Keratinocyte (primary cell): ENCODE data around the gene CALCB. TPM values are rescaled to one million over a fixed set of nuclear protein-coding genes. Genes with fewer than 3 reads are reported as not detected.

Source experiments
- DNase-seq: peaks from one replicate; pipeline ENCODE4 v3.0.0-alpha.2; 2011; ENCODE audit warnings: low read depth, missing footprints, low spot score
- FAIRE-seq: peaks from 2 replicates; lab custom pipeline; 2011; peaks lifted over from hg19 to GRCh38; lab: Jason Lieb, UNC
- H2AFZ ChIP-seq: 2 replicates; pipeline ENCODE4 v1.6.0; 2012; ENCODE audit warnings: low read length, control low read depth, inconsistent platforms; ENCODE audit not compliant: control insufficient read depth
- H3K27ac ChIP-seq: 2 replicates; pipeline ENCODE4 v1.5.1; 2011; ENCODE audit warnings: low read length; ENCODE audit not compliant: control insufficient read depth, insufficient read depth
- H3K27me3 ChIP-seq: 3 replicates; pipeline ENCODE4 v1.6.0; 2011; ENCODE audit warnings: low read length; ENCODE audit not compliant: control insufficient read depth, insufficient read depth; ENCODE audit errors: extremely low read depth
- H3K36me3 ChIP-seq, 2 experiments: 2 replicates in 1 of 2; 3 replicates in 1 of 2; pipeline ENCODE4 v1.5.1; 2011; ENCODE audit warnings: low read length in 2 of 2, mild to moderate bottlenecking in 1 of 2; ENCODE audit not compliant: control insufficient read depth in 2 of 2, insufficient read depth in 2 of 2; ENCODE audit errors: extremely low read depth in 1 of 2
- H3K4me1 ChIP-seq: 3 replicates; pipeline ENCODE4 v1.5.1; 2011; ENCODE audit warnings: low read length; ENCODE audit not compliant: control insufficient read depth, insufficient read depth; ENCODE audit errors: extremely low read depth
- H3K4me2 ChIP-seq: 3 replicates; pipeline ENCODE4 v1.6.0; 2011; ENCODE audit warnings: low read depth, low read length; ENCODE audit not compliant: control insufficient read depth, insufficient read depth; ENCODE audit errors: extremely low read depth
- H3K4me3 ChIP-seq, 3 experiments: fragments of 200-600 bp in 1 of 3; sonication (generic) in 1 of 3; 2 replicates in 2 of 3; 3 replicates in 1 of 3; pipeline ENCODE4 v1.5.1; 2011 to 2016; ENCODE audit warnings: low read length in 3 of 3, mild to moderate bottlenecking in 3 of 3, control low read depth in 2 of 3, inconsistent platforms in 1 of 3, low read depth in 1 of 3, mixed read lengths in 1 of 3, mixed run types in 1 of 3, moderate library complexity in 1 of 3; ENCODE audit not compliant: control insufficient read depth in 2 of 3, insufficient read depth in 2 of 3; ENCODE audit errors: extremely low read depth in 1 of 3
- H3K79me2 ChIP-seq: 2 replicates; pipeline ENCODE4 v1.6.0; 2012; ENCODE audit warnings: low read length; ENCODE audit not compliant: control insufficient read depth, insufficient read depth
- H3K9ac ChIP-seq: 3 replicates; pipeline ENCODE4 v1.6.0; 2011; ENCODE audit warnings: low read length; ENCODE audit not compliant: control insufficient read depth, insufficient read depth; ENCODE audit errors: extremely low read depth
- H3K9me1 ChIP-seq: 3 replicates; pipeline ENCODE4 v1.6.0; 2011; ENCODE audit warnings: low read length; ENCODE audit not compliant: control insufficient read depth, insufficient read depth; ENCODE audit errors: extremely low read depth
- H3K9me3 ChIP-seq: 2 replicates; pipeline ENCODE4 v1.5.1; 2012; ENCODE audit warnings: low read depth, low read length; ENCODE audit not compliant: control insufficient read depth
- H4K20me1 ChIP-seq: 3 replicates; pipeline ENCODE4 v1.6.0; 2011; ENCODE audit warnings: low read length; ENCODE audit not compliant: control insufficient read depth, insufficient read depth; ENCODE audit errors: extremely low read depth
- CTCF ChIP-seq, 3 experiments: IDR thresholded peaks in 1 of 3; conservative IDR thresholded peaks in 1 of 3; optimal IDR thresholded peaks in 1 of 3; 2 replicates in 2 of 3; 3 replicates in 1 of 3; pipeline versions ENCODE3 to v1.5.1; 2011; ENCODE audit warnings: low read length in 3 of 3, mild to moderate bottlenecking in 3 of 3, moderate library complexity in 2 of 3, control low read depth in 1 of 3, inconsistent platforms in 1 of 3; ENCODE audit not compliant: insufficient read depth in 2 of 3; ENCODE audit errors: extremely low read depth in 1 of 3
- EZH2 ChIP-seq: IDR thresholded peaks from one replicate; pipeline ENCODE4 v1.6.1; 2012; ENCODE audit warnings: inconsistent platforms, mild to moderate bottlenecking, low read length, moderate library complexity
- dilution Hi-C: fragments of 300-500 bp; cut with MboI; formaldehyde crosslinking; loops from one replicate; pipeline ENCODE4 v1.7.0; 2020; ENCODE audit warnings: low sequenced_read_pairs; ENCODE audit not compliant: extremely low pct_ligation_motif_present
- polyA minus RNA-seq, 3 experiments: library from RNA; depleted of rRNA, polyadenylated mRNA; stranded (reverse); fragments of >200 nt; gene quantifications; 1 replicate in 1 of 3; 2 replicates in 1 of 3; 3 replicates in 1 of 3; pipeline ENCODE4 v1.2.3, GENCODE V29; 2011
- polyA plus RNA-seq, 5 experiments: library from polyadenylated mRNA; depleted of rRNA in 3 of 5; stranded (reverse) in 3 of 5; stranded (forward) in 1 of 5; unstranded in 1 of 5; fragments of >200 nt; gene quantifications; 1 replicate in 1 of 5; 2 replicates in 3 of 5; 3 replicates in 1 of 5; pipeline versions ENCODE4 v1.2.1 to v1.2.3, GENCODE V29; 2011 to 2012; ENCODE audit warnings: missing spikeins in 2 of 5, low read depth in 1 of 5, low replicate concordance in 1 of 5

Gene CALCB
- polyA plus RNA-seq, result not detected in 3 replicates
- polyA plus RNA-seq (2011; ENCODE audit: low read depth), result not detected
- polyA plus RNA-seq (2011; cell fraction: cytosol; rRNA removed), result not detected in 2 replicates
- polyA plus RNA-seq (2011; cell fraction: nucleus; rRNA removed), result not detected in 2 replicates
- polyA plus RNA-seq (2012; ENCODE audit: low replicate concordance), result not detected in 2 replicates
- not detected in 3 replicates for polyA minus RNA-seq
- polyA minus RNA-seq (2011; cell fraction: cytosol; rRNA and poly(A)+ RNA removed), result not detected
- not detected in 2 replicates for polyA minus RNA-seq (2011; cell fraction: nucleus; rRNA and poly(A)+ RNA removed)

GRCh38 chr11:15073361-15074205 is at the start of gene CALCB:
CALCB (plus strand) TSS chr11:15073593; CDS start chr11:15074719, 1,126 bp downstream.
- H3K27me3 ChIP-seq, result peaks cover 31% of the 10 kb centered on the region
- H3K27ac ChIP-seq, result no peak within 1 kb of the TSS
- FAIRE-seq (no peak), DNase-seq (no peak)
- H3K79me2 ChIP-seq, result no peaks in the 10 kb centered on the region
- H3K4me3 ChIP-seq, result peak within 1 kb of the TSS in 1 of 3 experiments; percentile 44
- peaks cover 5% of the 10 kb centered on the region for H3K4me1 ChIP-seq
- dilution Hi-C loops, result no loop called here
- H3K36me3 ChIP-seq, result no peaks in the 10 kb centered on the region
- no peaks in the 10 kb centered on the region for H3K9me3 ChIP-seq
- TF ChIP-seq EZH2 (peak; percentile 74), CTCF (optimal IDR thresholded peaks at IDR 0.05 in 1 of 3, IDR thresholded peaks at IDR 0.05 in 1 of 3, conservative IDR thresholded peaks at IDR 0.05 in 1 of 3; ENCODE audit: extremely low read depth in 1 of 3, insufficient read depth in 2 of 3, low read length in 3 of 3) (no peak)
- no peak within 1 kb of the TSS for H3K9ac ChIP-seq
- no peaks in the 10 kb centered on the region for H3K9me1 ChIP-seq
- peak within 1 kb of the TSS; percentile 30 for H3K4me2 ChIP-seq
- peak within 1 kb of the TSS; percentile 32 for H2AFZ ChIP-seq
- no peaks in the 10 kb centered on the region for H4K20me1 ChIP-seq

DNA sequence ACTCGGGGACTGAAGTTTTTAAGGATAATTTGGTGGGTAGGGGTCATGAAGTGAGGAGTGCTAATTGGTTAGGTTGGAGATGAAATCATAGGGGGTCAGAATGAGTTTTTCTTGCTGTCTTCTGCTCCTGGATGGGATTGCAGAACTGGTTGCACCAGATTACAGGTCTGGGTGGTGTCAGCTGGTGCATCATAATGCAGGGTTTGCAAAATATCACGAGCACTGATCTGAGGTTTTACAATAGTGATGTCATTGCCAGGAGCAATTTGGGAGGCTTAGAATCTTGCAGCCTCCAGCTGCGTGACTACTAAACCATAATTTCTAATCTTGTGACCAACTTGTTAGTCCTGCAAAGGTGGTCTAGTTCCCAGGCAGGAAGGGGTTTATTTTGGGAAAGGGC is 46.4 kb upstream of the CALCB start:
- Histone ChIP-seq H3K4me1 (no peaks in the 10 kb centered on the region), H4K20me1 (no peaks in the 10 kb centered on the region), H3K4me2 (no peak overlapping the region), H3K4me3 (no peak overlapping the region), H3K27me3 (no peaks in the 10 kb centered on the region), H3K79me2 (no peaks in the 10 kb centered on the region), H3K27ac (no peak overlapping the region), H3K36me3 (no peaks in the 10 kb centered on the region), H3K9me3 (no peaks in the 10 kb centered on the region), H3K9me1 (no peaks in the 10 kb centered on the region), H3K9ac (no peak overlapping the region), H2AFZ (no peak overlapping the region)
- FAIRE-seq, result no peak
- no peak for TF ChIP-seq CTCF (optimal IDR thresholded peaks at IDR 0.05 in 1 of 3, IDR thresholded peaks at IDR 0.05 in 1 of 3, conservative IDR thresholded peaks at IDR 0.05 in 1 of 3; ENCODE audit: extremely low read depth in 1 of 3, insufficient read depth in 2 of 3, low read length in 3 of 3)
- TF ChIP-seq EZH2, result no peak
- no peak for DNase-seq
- dilution Hi-C loops, result no loop called here
